ENCODE results near the gene GGNBP2. TPM values are rescaled to one million over a fixed set of nuclear protein-coding genes. Genes with fewer than 3 reads are reported as not detected.
A peak's percentile ranks its signal among the peaks of the same experiment; 100 is the strongest.
"Not testable (repeated sequence)": the region's sequence is repeated elsewhere in the genome, so short reads cannot be mapped to it uniquely, and the experiment has no call there.

GGNBP2 gene
- total RNA-seq, 1 donor from 2014 or later: 88.2 TPM

DNA sequence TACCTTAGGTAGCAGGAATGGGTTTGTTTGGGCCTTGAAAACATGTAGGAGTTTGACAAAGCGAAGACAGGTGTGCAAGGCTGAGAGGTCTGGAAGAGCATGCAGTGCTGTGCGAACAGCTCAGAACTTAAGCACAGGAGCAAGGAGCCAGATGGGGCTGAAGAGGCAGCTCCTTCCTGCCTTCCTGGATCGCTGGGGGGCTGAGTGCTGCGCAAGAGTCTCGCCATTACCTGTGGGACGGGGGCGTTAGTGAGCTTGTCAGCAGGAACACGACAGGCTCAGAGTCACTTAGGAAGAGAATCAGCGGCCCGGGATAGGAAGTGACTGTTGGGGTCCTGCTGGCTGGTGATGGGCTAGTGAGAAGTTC, 56.2 kb downstream of the GGNBP2 start:
- DNase-seq (ENCODE audit: low read depth): no peak

DNA sequence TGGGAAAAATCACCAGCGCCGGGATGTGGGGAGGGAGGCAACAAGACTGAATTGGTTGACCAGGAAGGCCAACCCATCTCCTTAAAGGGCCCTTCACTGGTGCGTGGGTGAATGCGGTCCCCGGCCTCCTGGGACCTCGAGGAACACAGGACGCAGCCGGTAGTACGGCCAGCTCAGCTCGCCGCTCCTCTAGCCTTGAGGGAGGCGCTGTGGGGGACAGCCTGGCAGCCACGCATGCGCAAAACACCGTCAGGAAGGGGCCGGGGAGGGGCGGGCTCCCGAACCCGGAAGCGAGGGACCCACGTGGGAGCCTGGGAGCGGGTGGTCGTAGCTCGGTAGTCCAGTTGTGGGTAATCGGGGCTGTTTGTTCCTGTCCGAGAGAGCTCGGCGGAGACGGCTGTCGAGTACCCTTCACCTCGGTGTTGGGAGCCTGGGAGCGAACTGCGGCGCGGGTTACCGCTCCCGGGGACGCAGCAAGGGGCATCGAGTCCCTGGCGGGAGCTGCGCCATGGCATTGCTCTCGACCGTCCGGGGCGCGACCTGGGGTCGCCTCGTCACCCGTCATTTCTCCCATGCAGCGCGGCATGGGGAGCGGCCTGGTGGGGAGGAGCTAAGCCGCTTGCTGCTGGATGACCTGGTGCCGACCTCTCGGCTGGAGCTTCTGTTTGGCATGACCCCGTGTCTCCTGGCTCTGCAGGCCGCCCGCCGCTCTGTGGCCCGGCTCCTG, 56.7 kb downstream of the GGNBP2 start, which contains the start of gene MRM1:
MRM1 (plus strand) TSS at position 281 of the 727 bp plus-strand sequence; CDS start at position 509, 228 bp downstream.
- DNase-seq (ENCODE audit: low read depth): peak; percentile 83

DNA sequence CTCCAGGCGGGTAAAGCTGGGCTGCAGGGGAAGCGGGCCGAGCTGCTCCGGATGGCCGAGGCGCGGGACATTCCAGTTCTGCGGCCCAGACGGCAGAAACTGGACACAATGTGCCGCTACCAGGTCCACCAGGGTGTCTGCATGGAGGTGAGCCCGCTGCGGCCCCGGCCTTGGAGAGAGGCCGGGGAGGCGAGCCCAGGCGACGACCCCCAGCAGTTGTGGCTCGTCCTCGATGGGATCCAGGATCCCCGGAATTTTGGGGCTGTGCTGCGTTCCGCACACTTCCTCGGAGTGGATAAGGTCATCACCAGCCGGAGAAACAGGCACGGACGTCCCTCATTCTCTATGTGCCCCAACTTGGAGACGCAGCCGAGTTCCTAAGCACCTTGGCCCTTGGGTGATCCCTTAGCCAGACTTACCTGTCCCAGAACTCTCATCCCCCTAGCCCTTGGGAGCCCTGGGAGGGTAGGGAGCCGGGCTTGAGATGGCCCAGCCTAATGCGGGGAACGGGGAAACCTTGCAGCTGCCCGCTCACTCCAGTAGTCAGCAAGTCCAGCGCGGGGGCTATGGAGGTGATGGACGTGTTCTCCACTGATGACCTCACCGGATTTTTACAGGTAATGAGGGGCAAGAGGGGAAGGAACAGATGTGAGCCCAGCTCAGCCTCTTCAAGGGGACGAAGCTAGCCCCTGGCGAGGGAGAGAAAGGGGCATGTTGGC, 57.5 kb downstream of the GGNBP2 start:
- no peak for DNase-seq (ENCODE audit: low read depth)

DNA sequence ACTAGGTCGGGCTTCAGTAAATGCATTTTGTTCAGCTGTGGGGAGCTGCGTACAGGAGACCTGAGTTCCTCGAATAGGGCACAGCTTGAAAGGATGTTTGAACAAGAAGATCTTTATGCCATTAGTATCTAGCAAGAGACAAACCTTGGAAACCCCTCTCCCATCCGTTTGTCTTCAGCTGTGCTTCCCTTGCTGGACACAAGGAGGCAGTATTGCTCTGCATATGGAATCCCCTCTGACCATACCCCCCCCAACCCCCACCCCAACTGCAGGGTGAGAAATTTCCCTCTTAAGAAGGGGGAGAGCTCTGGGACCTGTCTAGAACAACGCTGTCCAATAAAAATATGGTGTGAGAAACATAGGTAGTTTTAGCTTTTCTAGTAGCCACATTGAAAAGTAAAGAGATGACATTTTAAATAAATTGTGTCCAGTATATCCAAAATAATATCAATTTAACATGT, 58.2 kb downstream of the GGNBP2 start:
- DNase-seq (ENCODE audit: low read depth): peak; percentile 61

DNA sequence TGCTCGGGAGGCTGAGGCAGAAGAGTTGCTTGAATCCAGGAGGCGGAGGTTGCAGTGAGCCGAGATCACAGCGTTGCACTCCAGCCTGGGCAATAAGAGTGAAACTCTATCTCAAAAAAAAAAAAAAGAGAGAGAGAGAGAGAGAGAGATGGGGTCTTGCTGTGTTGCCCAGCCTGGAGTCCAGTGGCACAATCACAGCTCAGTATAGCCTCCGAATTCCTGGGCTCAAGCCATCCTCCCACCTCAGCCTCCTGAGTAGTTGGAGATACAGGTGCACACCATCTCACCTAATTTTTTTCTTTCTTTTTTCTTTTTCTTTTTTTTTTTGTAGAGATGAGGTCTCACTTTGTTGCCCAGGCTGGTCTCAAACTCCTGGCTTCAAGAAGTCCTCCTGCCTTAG, 60.3 kb downstream of the GGNBP2 start:
- DNase-seq (ENCODE audit: low read depth): not testable (repeated sequence)

DNA sequence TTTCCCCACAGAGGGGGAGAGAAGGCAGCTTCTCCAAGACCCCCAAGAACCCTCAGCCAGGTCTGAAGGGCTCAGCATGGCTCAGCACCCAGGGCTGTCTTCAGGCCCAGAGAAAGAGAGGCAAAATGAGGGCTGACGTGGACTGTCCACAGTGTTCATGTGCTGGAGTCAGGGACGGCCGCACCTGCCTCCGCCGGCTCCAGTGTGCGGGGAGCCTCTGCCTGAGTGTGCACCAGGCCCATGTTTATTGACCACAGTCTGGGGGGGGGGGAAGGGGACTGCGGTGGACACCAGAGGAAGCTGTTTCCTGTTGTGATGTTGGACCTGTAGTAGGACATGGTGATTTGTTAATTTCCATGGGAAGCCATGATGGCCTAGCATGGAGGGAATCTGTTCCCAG, 63.6 kb downstream of the GGNBP2 start:
- no peak for DNase-seq (ENCODE audit: low read depth)

DNA sequence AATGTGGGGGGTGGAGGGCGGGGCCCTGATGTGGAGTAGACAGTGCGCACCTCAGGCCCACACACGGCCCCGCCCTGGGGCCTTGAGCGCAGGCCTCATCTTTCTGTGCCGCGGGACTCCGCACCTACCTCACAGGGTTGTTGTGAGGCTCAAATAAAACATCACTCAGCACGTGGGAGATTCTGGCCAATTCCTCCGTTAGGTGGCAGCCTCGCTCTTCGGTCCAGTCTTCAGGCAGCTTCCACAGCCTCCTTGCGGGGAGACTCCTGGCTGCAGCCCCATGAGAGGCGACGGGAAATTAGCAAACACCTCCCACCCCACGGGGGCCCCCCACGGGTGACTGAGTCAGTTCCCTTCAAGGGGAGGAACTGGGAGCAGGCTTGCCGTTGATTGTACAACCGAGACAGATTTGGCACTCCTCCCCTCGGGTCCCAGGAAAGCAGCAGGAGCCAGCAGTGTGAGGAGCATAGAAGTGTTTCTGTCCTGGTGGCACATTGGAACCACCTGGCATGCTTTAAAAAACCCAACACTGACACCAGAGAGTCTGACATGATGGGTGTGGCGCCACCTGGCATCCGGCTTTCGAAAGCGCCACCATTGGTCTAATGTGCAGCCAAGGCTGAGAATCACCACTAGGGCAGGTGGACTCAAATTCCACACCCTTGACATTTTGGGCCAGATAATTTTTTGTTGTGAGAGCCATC, 64.2 kb downstream of the GGNBP2 start:
- DNase-seq (ENCODE audit: low read depth): peak; percentile 52

DNA sequence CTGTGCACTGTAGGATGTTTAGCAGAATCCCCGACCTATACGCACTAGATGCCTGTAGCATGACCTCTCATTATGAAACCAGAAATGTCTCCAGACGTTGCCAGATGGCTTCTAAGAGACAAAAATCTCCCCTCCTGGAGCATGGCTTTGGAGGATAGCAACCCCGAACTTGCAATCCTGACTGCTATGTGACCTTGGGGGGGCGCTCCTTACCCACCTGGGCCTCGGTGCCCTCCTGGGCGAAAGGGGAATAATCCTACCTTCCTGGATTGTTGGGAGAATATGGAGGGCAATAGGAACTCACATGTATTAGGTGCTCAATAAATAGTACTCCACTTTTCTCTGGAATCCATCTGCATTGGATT, 64.8 kb downstream of the GGNBP2 start:
- DNase-seq (ENCODE audit: low read depth): no peak

DNA sequence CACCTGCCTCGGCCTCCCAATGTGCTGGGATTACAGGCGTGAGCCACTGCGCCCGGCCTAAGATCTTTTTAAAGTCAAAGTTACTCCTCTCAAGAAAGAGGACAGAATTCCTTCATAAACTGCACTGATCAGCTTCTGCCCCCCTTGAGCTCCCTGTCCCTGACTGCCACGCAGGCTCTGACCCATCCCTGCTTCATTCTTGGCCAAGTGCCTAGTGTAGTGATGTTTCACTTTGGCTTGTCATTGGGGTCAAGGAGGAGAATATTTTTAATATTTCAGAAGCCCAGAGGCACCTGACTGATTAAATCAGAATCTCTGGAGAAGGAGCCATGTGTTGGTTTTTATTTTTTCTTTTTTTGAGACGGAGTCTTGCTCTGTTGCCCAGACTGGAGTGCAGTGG, 65.8 kb downstream of the GGNBP2 start:
- DNase-seq (ENCODE audit: low read depth): no peak

DNA sequence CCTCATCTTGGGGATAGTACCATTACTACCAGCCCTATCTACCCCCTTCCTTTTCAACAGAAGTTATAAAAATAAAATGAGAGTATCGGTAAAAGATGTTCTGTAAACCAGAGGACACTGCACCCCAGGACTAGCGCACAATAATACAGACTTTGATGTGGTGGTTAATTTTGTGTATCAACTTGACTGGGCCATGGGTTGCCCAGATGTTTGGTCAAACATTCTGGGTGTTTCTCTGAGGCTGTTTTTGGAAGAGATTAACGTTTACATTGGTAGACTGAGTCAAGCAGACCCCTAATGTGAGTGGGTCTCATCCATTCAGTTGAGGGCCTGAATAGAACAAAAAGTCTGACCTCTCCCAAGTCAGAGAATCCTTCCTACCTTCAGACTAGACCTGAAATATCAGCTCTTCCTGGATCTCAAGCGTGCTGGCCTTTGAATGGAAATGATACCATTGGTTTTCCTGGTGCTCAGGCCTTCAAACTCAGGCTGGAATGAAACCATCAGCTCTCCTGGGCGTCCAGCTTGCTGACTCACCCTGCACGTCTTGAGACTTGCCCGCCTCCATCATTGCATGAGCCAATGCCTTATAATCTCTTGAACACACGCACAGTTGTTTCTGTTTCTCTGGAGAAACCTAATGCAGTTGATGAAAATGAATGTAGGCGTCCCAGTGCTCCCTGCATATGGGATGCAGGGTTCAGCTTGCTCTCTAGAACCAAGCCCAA, 66.8 kb downstream of the GGNBP2 start:
- DNase-seq (ENCODE audit: low read depth): no peak

DNA sequence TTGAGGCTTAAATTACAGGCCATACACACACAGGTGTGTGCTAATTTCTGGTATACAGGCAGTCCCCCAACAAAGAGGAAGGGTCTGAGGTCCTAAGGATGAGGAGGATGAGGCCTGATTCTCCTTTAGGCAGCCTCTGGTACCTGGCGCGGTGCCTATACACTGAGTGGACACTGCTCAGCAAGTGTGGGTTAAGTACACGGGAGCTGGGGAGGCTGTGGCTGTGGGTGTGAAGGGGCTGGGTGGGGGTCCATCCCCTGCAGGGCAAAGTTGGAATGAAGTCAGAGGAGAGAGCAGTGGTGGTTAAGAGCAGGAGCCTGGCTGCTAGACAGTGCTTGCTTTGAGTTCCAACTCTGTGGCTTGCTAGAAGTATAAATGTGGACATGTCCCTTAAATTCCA, 67.6 kb downstream of the GGNBP2 start:
- no peak for DNase-seq (ENCODE audit: low read depth)

DNA sequence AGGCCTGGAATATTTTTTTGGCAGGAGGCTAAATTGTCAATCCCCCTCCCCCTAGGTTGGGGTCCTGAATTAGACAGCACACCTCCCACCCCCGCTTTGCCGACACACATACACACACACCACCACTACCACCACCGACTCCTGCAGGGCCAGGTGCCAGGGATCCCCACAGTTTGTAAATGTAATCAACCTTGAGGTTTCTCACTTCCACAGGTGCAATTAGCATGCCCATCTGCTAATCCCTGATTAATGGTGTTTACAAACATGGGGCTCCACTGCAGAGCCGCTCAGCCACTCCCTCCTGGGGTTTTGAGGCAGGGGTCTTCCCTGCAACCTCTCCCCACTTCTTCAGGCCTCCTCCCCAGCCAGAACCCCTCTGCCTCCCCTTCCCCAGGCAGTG, 68.4 kb downstream of the GGNBP2 start:
- no peak for DNase-seq (ENCODE audit: low read depth)

DNA sequence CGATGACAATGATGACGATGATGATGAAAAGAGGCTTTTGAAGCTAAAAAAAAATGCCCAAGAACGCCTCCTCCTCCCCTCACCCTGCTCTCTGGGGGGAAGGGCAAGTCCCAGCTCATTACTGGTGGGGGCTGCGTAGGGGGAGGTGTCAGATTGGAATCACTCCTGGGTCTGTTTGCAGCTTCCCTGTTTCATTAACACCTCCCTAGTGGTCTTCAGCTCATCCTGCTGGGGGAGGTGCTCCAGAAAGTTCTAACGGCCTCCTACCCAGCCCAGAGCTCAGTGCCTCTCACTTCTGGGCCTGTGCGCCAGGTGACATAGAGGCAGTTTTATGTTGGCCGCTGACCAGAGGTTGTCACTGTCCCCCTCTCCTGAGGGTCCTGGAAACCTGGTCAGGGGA, 69.4 kb downstream of the GGNBP2 start:
- no peak for DNase-seq (ENCODE audit: low read depth)

DNA sequence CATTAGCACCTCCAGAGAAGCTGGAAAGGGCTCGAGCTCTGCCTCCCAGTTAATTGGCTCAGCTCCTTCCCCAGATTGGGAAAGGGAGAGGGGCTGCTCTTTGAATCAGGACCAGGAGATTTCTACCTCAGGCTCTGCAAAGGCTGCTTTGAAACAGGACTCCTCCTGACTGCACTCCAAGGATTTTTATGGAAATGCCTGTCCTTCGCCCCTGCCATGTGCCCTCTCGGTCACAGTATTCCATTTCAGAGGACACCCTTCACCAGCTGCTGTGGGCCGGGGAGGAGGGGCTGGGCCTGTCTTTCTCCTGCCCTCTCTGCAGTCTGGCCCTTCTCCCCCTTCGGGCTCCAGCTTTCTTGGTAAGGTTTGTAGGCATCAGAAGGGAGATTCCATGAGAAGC, 70.2 kb downstream of the GGNBP2 start:
- DNase-seq (ENCODE audit: low read depth): no peak

DNA sequence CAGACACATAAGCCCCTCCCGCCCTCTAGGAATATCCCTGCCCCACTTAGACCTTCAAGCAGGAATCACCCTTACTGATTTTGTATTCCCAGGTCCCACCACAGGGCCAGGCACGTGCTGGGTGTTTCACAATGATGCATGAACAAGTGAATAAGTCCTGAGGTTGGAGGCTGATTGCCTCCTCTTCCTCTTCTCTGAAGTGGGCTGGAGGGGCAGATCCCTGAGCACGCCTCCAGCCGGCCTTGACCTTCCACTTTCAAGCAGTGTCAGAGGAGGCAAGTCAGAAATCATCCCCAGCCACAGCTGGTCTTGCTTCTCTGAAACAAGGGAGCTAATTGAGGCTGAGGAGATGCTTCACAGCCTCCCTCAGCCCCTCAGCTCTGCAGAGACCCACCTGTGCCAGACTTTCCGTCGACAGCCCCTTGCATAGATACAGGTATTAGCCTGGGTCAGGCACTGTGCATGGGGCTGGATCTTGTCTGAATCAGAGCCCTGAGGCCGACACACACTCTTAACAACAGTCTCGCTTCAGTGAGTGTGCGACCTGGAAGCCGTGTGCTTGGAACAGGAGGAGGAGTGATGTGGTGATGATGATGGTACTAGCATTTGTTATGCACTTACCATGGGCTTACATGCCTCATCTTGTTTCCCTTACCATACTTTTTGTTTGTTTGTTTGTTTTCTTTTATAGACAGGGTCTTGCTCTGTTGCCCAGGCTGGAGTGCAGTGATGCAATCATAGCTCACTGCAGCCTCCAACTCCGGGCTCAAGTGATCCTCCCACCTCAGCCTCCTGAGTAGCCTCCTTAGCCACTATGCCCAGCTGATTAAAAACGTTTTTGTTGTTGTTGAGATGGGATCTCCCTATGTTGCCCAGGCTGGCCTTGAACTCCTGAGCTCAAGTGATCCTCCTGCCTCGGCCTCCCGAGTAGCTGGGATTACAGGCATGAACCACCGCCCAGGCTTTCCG, 71.6 kb downstream of the GGNBP2 start:
- peak; percentile 47 for DNase-seq (ENCODE audit: low read depth)

DNA sequence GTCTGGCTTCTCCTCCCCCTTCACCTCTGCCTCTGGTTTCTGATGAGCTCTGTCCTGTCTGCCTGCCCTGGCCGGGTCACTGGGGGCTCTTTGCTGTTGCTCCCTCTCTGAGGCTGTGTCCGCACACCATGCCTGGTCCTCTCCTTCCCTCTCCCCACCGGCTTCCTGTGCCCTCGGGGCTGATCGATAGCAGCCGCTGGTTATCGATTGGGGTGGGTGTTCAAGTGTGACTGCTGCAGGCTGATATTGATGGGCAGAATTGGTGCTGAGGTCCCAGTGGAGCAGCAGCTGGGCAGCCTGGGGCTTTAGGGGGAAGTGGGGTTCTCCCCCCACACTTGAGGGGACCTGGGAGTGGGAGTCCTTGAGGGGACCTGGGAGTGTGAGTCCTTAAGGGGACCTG, 73.1 kb downstream of the GGNBP2 start:
- no peak for DNase-seq (ENCODE audit: low read depth)

DNA sequence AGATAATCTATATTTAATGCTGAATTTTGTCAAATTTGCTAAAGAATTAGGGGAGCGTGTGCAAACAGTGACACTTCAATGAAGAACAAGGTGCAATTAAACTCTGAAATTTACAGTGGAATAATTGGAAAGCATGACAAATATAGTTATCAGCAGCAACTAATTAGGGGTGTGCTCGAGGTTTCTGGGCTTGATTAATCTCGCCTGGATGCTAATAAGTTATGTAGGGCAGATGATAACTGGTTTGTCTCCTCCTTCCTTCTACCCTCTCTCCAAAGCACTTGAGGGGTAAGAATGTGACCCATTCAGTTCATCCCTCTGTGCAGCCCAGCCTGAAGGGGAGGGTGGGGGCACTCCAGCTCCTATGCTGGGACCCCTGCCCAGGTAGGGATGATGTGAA, 78.6 kb downstream of the GGNBP2 start:
- DNase-seq (ENCODE audit: low read depth): no peak

DNA sequence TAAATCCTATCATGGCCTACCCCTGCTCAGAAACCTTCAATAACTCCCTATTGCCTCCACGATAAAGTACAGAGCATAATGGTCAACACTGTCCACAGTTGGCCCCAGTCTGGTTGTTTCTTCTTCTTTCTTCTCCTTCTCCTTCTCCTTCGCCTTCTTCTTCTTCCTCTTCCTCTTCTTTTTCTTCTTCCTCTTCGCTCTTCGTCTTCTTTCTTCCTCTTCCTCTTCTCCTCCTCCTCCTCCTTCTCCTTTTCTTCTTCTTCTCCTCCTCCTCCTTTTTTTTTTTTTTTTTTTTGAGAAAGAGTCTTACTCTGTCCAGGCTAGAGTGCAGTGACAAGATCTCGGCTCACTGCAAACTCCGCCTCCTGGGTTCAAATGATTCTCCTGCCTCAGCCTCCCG, 80.5 kb downstream of the GGNBP2 start:
- DNase-seq (ENCODE audit: low read depth): no peak

DNA sequence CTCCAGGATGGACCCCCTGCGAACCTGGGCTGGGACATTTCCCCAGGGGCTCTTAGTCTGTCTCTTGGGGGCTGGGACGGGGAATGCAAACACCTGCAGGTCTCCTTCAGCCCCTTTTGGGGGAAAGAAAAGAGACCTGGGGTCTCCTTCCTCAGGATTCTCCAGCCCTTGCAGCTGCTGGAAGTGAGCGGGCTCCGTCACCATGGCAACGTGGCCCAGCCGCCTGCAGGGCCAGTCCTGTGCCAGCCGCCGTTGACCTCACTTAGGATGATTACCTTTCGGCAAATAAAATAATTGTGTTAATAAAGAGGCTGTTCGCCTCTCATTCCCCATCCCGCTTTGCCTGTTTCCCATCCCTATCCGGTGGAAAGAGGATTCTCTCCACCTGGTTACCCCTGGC, 82.4 kb downstream of the GGNBP2 start:
- no peak for DNase-seq (ENCODE audit: low read depth)

DNA sequence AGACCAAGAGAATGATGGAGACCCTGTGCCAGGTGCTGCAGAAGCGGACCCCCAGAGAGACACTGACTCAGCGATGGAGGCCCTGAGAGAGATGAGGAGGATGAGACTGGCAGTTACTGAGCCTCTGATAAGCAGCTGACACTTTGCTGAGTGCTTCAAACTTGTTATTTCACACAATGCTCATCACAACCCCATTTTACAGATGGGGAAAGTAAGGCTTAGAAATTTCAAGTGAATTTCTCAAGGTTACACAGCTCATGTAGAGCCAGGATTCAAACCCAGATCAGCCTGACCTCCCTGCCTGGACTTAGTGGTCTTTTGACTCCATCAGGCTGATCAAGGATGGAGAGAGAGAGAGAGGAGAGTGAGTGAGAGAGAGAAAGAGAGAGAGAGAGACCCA, 83.9 kb downstream of the GGNBP2 start:
- no peak for DNase-seq (ENCODE audit: low read depth)

DNA sequence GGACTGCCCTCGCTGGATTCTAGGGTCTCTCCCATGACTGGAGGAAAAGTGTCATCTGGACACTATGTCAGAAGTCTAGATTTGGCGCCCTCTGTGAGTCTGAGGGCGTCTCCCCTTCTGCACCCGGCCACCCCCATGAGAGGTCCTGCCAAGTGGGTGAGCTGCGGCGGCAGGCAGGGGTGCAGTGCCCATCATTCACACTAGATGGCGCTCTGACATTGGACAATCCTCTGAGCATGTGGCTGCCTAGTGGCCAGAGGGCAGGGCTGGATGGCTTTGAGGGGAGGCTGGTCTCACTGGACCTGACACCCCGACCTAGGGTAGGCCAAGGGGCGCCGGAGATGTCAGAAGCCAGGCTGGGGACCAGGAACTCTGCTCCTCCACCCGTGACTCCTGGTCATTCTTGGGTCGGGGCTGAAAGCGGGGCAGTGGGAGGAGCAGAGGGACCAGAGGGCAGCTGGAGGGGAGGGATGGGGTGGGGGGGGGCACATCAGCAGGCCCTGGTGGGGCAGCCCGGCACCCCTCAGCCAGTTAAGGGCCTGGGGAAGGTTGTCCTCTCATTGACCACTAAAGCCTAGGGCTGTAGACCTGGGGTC, 84.6 kb downstream of the GGNBP2 start:
- DNase-seq (ENCODE audit: low read depth): peak; percentile 25
